Measurements from ENCODE around the gene TAF7L. TPM values are rescaled to one million over a fixed set of nuclear protein-coding genes. Genes with fewer than 3 reads are reported as not detected.

The TAF7L gene
- polyA plus RNA-seq, 1 experiment: 1.6 TPM

DNA sequence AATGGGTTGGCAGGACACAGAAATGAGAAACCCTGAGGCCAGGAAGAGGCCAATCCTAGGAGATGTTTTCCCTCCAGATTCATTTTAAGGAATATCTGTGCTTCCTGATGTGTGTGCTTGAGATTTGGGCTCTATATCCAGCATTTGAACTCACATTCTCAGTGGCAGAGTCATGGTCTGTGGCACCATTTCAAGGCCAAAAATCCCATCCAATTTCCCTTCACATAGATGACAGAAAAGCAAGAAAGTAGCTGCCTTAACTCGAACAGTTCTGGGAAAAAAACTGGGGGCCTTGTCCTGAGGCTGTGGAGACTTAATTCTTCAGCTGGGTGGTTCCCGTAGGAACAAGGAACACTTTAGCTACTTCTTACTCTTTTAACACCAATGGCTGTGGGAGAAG, 27.4 kb downstream of the TAF7L start:
- no peak overlapping the region for H3K4me3 ChIP-seq (ENCODE audit: low read depth, low read length)
- no peaks in the 10 kb centered on the region for H3K9me3 ChIP-seq (ENCODE audit: control insufficient read depth, insufficient read depth, low read length)
- no peak for DNase-seq (ENCODE audit: low read depth, low spot score)
- POLR2A ChIA-PET: no interaction called here
- H3K27me3 ChIP-seq (ENCODE audit: control insufficient read depth, insufficient read depth, low read length): no peaks in the 10 kb centered on the region
- H3K27ac ChIP-seq (ENCODE audit: low read depth, low read length): no peak overlapping the region
- TF ChIP-seq, protein P1, sequence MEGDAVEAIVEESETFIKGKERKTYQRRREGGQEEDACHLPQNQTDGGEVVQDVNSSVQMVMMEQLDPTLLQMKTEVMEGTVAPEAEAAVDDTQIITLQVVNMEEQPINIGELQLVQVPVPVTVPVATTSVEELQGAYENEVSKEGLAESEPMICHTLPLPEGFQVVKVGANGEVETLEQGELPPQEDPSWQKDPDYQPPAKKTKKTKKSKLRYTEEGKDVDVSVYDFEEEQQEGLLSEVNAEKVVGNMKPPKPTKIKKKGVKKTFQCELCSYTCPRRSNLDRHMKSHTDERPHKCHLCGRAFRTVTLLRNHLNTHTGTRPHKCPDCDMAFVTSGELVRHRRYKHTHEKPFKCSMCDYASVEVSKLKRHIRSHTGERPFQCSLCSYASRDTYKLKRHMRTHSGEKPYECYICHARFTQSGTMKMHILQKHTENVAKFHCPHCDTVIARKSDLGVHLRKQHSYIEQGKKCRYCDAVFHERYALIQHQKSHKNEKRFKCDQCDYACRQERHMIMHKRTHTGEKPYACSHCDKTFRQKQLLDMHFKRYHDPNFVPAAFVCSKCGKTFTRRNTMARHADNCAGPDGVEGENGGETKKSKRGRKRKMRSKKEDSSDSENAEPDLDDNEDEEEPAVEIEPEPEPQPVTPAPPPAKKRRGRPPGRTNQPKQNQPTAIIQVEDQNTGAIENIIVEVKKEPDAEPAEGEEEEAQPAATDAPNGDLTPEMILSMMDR (IDR thresholded peaks at IDR 0.05; ENCODE audit: low read depth, low read length): no peak
- CTCF ChIA-PET: no interaction called here

DNA sequence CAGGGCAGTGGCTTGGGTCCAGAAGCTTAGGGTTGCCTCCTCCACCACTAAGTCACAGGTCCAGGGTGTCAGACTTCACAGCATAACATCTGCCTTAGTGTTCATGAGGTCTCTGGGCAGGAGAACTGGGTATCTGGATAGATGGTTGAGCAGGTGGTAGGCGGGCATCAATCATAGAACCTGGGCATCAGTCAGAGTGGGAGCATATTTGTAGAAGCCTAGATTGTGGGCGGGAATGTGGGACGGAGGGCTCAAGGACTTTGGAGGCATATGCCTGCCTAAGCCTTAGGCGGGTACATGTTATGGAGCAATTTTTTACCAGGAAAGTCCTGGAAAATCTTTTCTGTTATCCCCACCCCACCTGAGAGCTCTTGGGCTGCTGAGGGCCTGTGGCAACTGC, 28.5 kb downstream of the TAF7L start:
- POLR2A ChIA-PET: no interaction called here
- no peaks in the 10 kb centered on the region for H3K9me3 ChIP-seq (ENCODE audit: control insufficient read depth, insufficient read depth, low read length)
- H3K4me3 ChIP-seq (ENCODE audit: low read depth, low read length): no peak overlapping the region
- H3K27ac ChIP-seq (ENCODE audit: low read depth, low read length): no peak overlapping the region
- TF ChIP-seq, protein P1 (IDR thresholded peaks at IDR 0.05; ENCODE audit: low read depth, low read length): no peak
- DNase-seq (ENCODE audit: low read depth, low spot score): no peak
- CTCF ChIA-PET: no interaction called here
- H3K27me3 ChIP-seq (ENCODE audit: control insufficient read depth, insufficient read depth, low read length): no peaks in the 10 kb centered on the region

DNA sequence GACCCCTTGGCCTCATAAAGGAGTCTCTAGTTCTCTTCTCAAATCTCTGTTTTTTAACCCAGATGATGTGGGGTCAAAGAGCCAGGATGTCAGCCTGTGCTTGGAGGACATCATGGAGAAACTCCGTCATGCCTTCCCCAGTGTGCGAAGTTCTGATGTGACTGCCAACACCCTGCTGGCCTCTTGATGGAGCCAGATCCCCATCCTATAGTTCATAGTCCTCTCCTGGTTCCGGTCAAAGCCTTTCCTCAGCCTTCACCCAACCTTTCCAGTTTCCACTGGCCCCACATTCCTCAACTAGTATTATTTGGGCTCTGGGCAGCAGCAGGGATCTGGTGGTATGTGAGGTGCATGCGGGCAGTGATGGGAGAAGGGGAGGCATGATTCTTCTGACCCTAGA, 30.7 kb downstream of the TAF7L start:
- Histone ChIP-seq H3K4me3 (ENCODE audit: low read depth, low read length) (no peak overlapping the region), H3K27me3 (ENCODE audit: control insufficient read depth, insufficient read depth, low read length) (no peaks in the 10 kb centered on the region), H3K27ac (ENCODE audit: low read depth, low read length) (no peak overlapping the region), H3K9me3 (ENCODE audit: control insufficient read depth, insufficient read depth, low read length) (no peaks in the 10 kb centered on the region)
- POLR2A ChIA-PET: no interaction called here
- CTCF ChIA-PET: interaction anchor here (0.6 kb wide), 2 partner anchors 10 to 215 kb away, joined by 3 to 5 read pairs; no protein-coding TSS in a partner anchor
- DNase-seq (ENCODE audit: low read depth, low spot score): no peak
- TF ChIP-seq, protein P1 (IDR thresholded peaks at IDR 0.05; ENCODE audit: low read depth, low read length): peak; percentile 25; the same call in 1 of the 2 replicates

DNA sequence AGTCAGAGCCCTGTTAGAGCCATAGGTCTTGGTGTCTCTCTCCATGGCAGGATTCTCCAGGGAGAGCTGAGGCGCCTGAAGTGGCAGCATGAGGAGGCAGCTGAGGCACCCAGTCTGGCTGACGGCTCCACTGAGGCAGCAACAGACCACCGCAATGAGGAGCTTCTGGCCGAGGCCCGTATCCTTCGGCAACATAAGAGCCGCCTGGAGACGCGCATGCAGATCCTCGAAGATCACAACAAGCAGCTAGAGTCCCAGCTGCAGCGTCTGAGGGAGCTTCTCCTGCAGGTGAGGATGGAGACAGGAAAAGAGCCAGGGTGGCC, 32.9 kb downstream of the TAF7L start:
- POLR2A ChIA-PET: no interaction called here
- TF ChIP-seq, protein P1 (IDR thresholded peaks at IDR 0.05; ENCODE audit: low read depth, low read length): no peak
- no peaks in the 10 kb centered on the region for H3K27me3 ChIP-seq (ENCODE audit: control insufficient read depth, insufficient read depth, low read length)

DNA sequence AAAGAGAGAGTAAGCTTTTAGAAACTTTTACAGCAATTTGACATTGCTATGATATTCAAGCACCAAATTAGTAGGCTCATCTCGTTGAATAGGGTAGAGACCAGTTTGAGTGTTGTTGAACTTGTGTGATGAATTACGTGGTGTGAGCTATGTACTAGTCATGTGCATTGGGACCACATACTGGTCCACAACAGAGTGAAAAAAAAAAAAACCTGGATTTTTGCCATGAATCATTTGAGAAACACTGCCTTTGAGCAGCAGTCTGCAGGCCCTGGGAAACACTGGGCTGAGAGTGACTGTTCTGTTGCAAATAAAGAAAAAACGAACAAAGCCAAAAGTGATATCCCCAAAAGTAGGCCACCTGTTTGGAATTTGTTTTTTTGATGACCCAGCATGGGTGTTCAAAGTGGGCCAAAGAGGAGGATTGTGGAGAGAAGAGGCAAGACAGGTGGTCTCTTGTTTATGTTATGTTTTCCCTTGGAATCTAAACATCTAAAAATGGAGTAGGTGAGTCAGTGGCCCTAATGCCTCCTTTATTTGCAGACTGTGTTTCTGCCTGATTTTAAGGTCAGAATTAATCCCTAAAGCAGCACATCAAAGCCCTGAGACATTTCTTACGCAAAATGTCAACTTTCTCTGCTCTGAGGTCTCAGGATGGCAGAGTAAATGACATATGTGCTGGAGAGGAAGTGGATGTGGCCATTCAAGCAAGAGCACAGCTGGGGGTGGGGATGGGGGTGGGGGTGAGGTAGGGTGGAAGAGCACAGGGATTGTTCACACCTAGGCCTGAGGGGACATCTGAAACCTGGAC, 33.5 kb downstream of the TAF7L start:
- TF ChIP-seq, protein P1 (IDR thresholded peaks at IDR 0.05; ENCODE audit: low read depth, low read length): no peak

More for the DNA sequence above, 32.9 kb downstream of the TAF7L start:
- CTCF ChIA-PET: interaction anchor here (0.6 kb wide), 2 partner anchors 102 to 428 kb away, joined by 3 read pairs; no protein-coding TSS in a partner anchor
- Histone ChIP-seq H3K4me3 (ENCODE audit: low read depth, low read length) (no peak overlapping the region), H3K9me3 (ENCODE audit: control insufficient read depth, insufficient read depth, low read length) (no peaks in the 10 kb centered on the region), H3K27ac (ENCODE audit: low read depth, low read length) (no peak overlapping the region)
- DNase-seq (ENCODE audit: low read depth, low spot score): no peak

More for the DNA sequence above, 33.5 kb downstream of the TAF7L start:
- Histone ChIP-seq H3K4me3 (ENCODE audit: low read depth, low read length) (no peak overlapping the region), H3K9me3 (ENCODE audit: control insufficient read depth, insufficient read depth, low read length) (no peaks in the 10 kb centered on the region), H3K27me3 (ENCODE audit: control insufficient read depth, insufficient read depth, low read length) (no peaks in the 10 kb centered on the region), H3K27ac (ENCODE audit: low read depth, low read length) (no peak overlapping the region)
- ChIA-PET POLR2A (interaction anchor here (0.7 kb wide), 2 partner anchors 49 to 712 kb away, joined by 3 to 6 read pairs; no protein-coding TSS in a partner anchor), CTCF (interaction anchor here (0.6 kb wide), 2 partner anchors 102 to 428 kb away, joined by 3 read pairs; no protein-coding TSS in a partner anchor)
- peak; percentile 26 for DNase-seq (ENCODE audit: low read depth, low spot score)
